SK-N-SH (cell line): ENCODE results near the gene DYNC2LI1. TPM values are rescaled to one million over a fixed set of nuclear protein-coding genes. Genes with fewer than 3 reads are reported as not detected.

Source experiments
- CTCF ChIA-PET: fragments of 300-600, 350-600 bp; formaldehyde crosslinking; extraction: SDS; loops from one replicate; lab custom pipeline; 2021; lab: Yijun Ruan, JAX
- POLR2A ChIA-PET: fragments of 350-600 bp; sonication (Branson Sonifier 250); formaldehyde crosslinking; extraction: SDS; loops from one replicate; lab custom pipeline; 2020; ENCODE audit warnings: antibody characterized with exemption, inconsistent platforms; lab: Yijun Ruan, JAX
- DNase-seq: peaks from one replicate; pipeline ENCODE4 v3.0.0; 2012
- H2AFZ ChIP-seq: fragments of 200-600 bp; sonication (generic); 2 replicates; pipeline ENCODE4 v1.8.1; 2016; ENCODE audit warnings: antibody characterized with exemption, mild to moderate bottlenecking, low read depth
- H3F3A ChIP-seq: fragments of 200-600 bp; sonication (generic); replicated peaks from 2 replicates; pipeline ENCODE3; 2016; ENCODE audit warnings: antibody characterized with exemption, mild to moderate bottlenecking; ENCODE audit not compliant: insufficient read depth
- H3K27ac ChIP-seq, 2 experiments: fragments of 200-500 bp in 1 of 2; fragments of 200-600 bp in 1 of 2; sonication (Bioruptor generic) in 1 of 2; sonication (generic), shearing (Covaris generic) in 1 of 2; 2 replicates each; pipeline versions ENCODE4 v1.5.1 to v1.6.1; 2014 to 2016; ENCODE audit warnings: low read depth in 2 of 2, inconsistent platforms in 1 of 2, low read length in 1 of 2, mild to moderate bottlenecking in 1 of 2, mixed read lengths in 1 of 2
- H3K27me3 ChIP-seq: fragments of 200-600 bp; sonication (generic), shearing (Covaris generic); 2 replicates; pipeline ENCODE4 v1.6.1; 2016; ENCODE audit warnings: mixed run types; ENCODE audit not compliant: insufficient read depth
- H3K36me3 ChIP-seq, 2 experiments: fragments of 200-500 bp in 1 of 2; fragments of 200-600 bp in 1 of 2; sonication (Bioruptor generic) in 1 of 2; sonication (generic) in 1 of 2; replicated peaks in 1 of 2; 2 replicates each; pipeline versions ENCODE3 to v1.5.1; 2014 to 2016; ENCODE audit warnings: low read length in 1 of 2, mild to moderate bottlenecking in 1 of 2; ENCODE audit not compliant: insufficient read depth in 2 of 2, control insufficient read depth in 1 of 2
- H3K4me1 ChIP-seq, 2 experiments: fragments of 200-500 bp in 1 of 2; fragments of 200-600 bp in 1 of 2; sonication (Bioruptor generic) in 1 of 2; sonication (generic), shearing (Covaris generic) in 1 of 2; 2 replicates each; pipeline versions ENCODE4 v1.5.1 to v1.6.1; 2014 to 2016; ENCODE audit warnings: low read depth in 1 of 2, low read length in 1 of 2, mixed run types in 1 of 2; ENCODE audit not compliant: insufficient read depth in 2 of 2, control insufficient read depth in 1 of 2
- H3K4me2 ChIP-seq: fragments of 200-600 bp; sonication (generic), shearing (Covaris generic); 2 replicates; pipeline ENCODE4 v1.6.1; 2017; ENCODE audit warnings: mixed run types
- H3K4me3 ChIP-seq, 2 experiments: fragments of 200-500 bp in 1 of 2; fragments of 200-600 bp in 1 of 2; sonication (Bioruptor generic) in 1 of 2; sonication (generic), shearing (Covaris generic) in 1 of 2; 2 replicates each; pipeline versions ENCODE4 v1.5.1 to v1.8.1; 2014 to 2016; ENCODE audit warnings: low read depth in 2 of 2, inconsistent platforms in 1 of 2, low read length in 1 of 2, mild to moderate bottlenecking in 1 of 2, mixed read lengths in 1 of 2, moderate library complexity in 1 of 2
- H3K79me2 ChIP-seq: fragments of 200-600 bp; sonication (generic); 2 replicates; pipeline ENCODE4 v1.8.1; 2017; ENCODE audit warnings: mild to moderate bottlenecking; ENCODE audit not compliant: insufficient read depth
- H3K9ac ChIP-seq: fragments of 200-600 bp; sonication (generic); 2 replicates; pipeline ENCODE4 v1.6.1; 2017; ENCODE audit warnings: mixed run types
- H3K9me2 ChIP-seq: fragments of 200-600 bp; sonication (generic); 2 replicates; pipeline ENCODE4 v1.6.1; 2017; ENCODE audit warnings: mixed run types
- H3K9me3 ChIP-seq: fragments of 200-600 bp; sonication (generic); 2 replicates; pipeline ENCODE4 v1.6.1; 2017; ENCODE audit warnings: mixed run types, mild to moderate bottlenecking, moderate library complexity
- H4K20me1 ChIP-seq: fragments of 200-600 bp; sonication (generic); 2 replicates; pipeline ENCODE4 v1.6.1; 2017; ENCODE audit warnings: mild to moderate bottlenecking, mixed run types; ENCODE audit not compliant: insufficient read depth
- ELF1 ChIP-seq: IDR thresholded peaks from 2 replicates; pipeline ENCODE4 v1.4.0; 2012
- EZH2phosphoT487 ChIP-seq: fragments of 200-600 bp; sonication (generic); IDR thresholded peaks from 2 replicates; pipeline ENCODE4 v1.6.1; 2017; ENCODE audit warnings: low read depth, mixed run types, mild to moderate bottlenecking, antibody characterized with exemption, moderate library complexity, borderline replicate concordance
- FOSL2 ChIP-seq: IDR thresholded peaks from 2 replicates; pipeline ENCODE4 v1.4.0; 2012; ENCODE audit warnings: low read depth, mild to moderate bottlenecking, moderate library complexity, borderline replicate concordance
- JUND ChIP-seq: IDR thresholded peaks from 2 replicates; pipeline ENCODE4 v1.4.0; 2012
- MEF2A ChIP-seq: IDR thresholded peaks from 2 replicates; pipeline ENCODE4 v1.4.0; 2012; ENCODE audit warnings: low read depth, borderline replicate concordance
- POLR2AphosphoS5 ChIP-seq: IDR thresholded peaks from 2 replicates; pipeline ENCODE4 v1.6.1; 2012; ENCODE audit warnings: low read depth, low read length
- RAD21 ChIP-seq: IDR thresholded peaks from 2 replicates; pipeline ENCODE4 v1.6.1; 2012; ENCODE audit warnings: mild to moderate bottlenecking, low read length
- RFX5 ChIP-seq: IDR thresholded peaks from 2 replicates; pipeline ENCODE4 v1.6.1; 2012; ENCODE audit warnings: mild to moderate bottlenecking, improper control_type of control experiment, low read length
- SIN3A ChIP-seq: IDR thresholded peaks from 2 replicates; pipeline ENCODE4 v1.6.1; 2012; ENCODE audit warnings: low read depth, mild to moderate bottlenecking, low read length, moderate library complexity, borderline replicate concordance
- SMC3 ChIP-seq: IDR thresholded peaks from 2 replicates; pipeline ENCODE4 v1.6.1; 2012; ENCODE audit warnings: low read depth, low read length, improper control_type of control experiment
- TAF1 ChIP-seq: IDR thresholded peaks from 2 replicates; pipeline ENCODE4 v1.6.1; 2012; ENCODE audit warnings: low read depth, mild to moderate bottlenecking, low read length, moderate library complexity, borderline replicate concordance
- TCF12 ChIP-seq: IDR thresholded peaks from 2 replicates; pipeline ENCODE4 v1.4.0; 2012
- TEAD4 ChIP-seq: IDR thresholded peaks from 2 replicates; pipeline ENCODE4 v1.4.0; 2012; ENCODE audit warnings: mild to moderate bottlenecking, borderline replicate concordance; ENCODE audit not compliant: insufficient read depth
- YY1 ChIP-seq: IDR thresholded peaks from 2 replicates; pipeline ENCODE4 v1.4.0; 2012; ENCODE audit warnings: low read depth, mild to moderate bottlenecking
- WGBS: methylation state at CpG from one replicate; pipeline ENCODE4 v1.1.6; 2017; ENCODE audit warnings: low lambda C conversion rate; 5-methylcytosine and 5-hydroxymethylcytosine counted together
- polyA plus RNA-seq, 3 experiments: library from polyadenylated mRNA; depleted of rRNA; stranded (reverse); fragments of >200 nt; gene quantifications; 2 replicates each; pipeline ENCODE4 v1.2.3, GENCODE V29; 2012
- TF ChIP-seq, protein P1 (sequence below): IDR thresholded peaks from 2 replicates; pipeline ENCODE4; 2012
- TF ChIP-seq, protein P2 (sequence below): IDR thresholded peaks from 2 replicates; pipeline ENCODE4 v1.4.0; 2012; ENCODE audit warnings: low read depth

Gene DYNC2LI1
- polyA plus RNA-seq, 1 of the 3 experiments (the other 2 are of a cell fraction), result 20.4 TPM

DNA sequence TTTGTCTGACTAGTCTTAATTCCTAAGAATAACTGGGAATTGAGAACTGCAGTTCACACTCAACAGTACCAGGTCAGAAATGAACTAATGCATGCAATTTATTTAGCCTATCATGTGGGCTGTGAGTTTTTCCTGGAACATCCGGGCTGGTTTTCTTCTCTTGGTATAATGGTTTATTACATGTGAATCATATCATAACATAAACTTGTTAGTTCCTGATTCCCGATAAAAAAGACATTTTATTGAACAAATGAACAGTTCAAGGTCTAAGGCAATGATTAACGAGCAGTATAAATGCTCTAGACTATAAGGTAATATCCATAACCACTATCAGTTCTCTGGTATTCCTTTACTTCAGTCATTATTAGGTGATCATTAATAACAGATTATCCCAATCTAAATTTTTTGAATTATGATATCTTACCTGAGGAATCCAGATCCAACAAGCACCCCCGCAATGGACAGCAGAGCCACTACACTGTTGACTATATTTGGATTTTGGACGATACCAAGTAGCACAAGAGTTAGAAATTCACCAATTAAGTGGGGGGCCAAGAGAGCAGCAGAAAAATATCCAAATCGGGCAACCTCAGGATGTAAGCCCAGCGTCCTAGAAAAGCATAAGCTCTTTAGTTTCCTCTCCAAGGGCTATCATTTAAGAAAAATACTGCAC lies 45.8 kb downstream of the DYNC2LI1 start:
- 66% methylated on average over 7 of the region's 7 CpGs for WGBS
- Histone ChIP-seq H3K27me3 (no peaks in the 10 kb centered on the region; the same call in 1 of the 2 replicates), H3K9me3 (no peaks in the 10 kb centered on the region), H2AFZ (no peak overlapping the region), H3K4me3 (no peak overlapping the region), H3K9me2 (no peaks in the 10 kb centered on the region), H3K9ac (no peak overlapping the region), H3F3A (no peaks in the 10 kb centered on the region), H3K4me1 (no peaks in the 10 kb centered on the region), H3K4me2 (no peak overlapping the region), H3K79me2 (no peaks in the 10 kb centered on the region), H3K36me3 (no peaks in the 10 kb centered on the region), H4K20me1 (no peaks in the 10 kb centered on the region), H3K27ac (no peak overlapping the region)
- CTCF ChIA-PET, result interaction anchor here (0.8 kb wide), 1 partner anchor 10 kb away, joined by 3 read pairs; no protein-coding TSS in a partner anchor
- TF ChIP-seq SMC3 (no peak), YY1 (no peak), ELF1 (no peak)
- TF ChIP-seq, protein P1, sequence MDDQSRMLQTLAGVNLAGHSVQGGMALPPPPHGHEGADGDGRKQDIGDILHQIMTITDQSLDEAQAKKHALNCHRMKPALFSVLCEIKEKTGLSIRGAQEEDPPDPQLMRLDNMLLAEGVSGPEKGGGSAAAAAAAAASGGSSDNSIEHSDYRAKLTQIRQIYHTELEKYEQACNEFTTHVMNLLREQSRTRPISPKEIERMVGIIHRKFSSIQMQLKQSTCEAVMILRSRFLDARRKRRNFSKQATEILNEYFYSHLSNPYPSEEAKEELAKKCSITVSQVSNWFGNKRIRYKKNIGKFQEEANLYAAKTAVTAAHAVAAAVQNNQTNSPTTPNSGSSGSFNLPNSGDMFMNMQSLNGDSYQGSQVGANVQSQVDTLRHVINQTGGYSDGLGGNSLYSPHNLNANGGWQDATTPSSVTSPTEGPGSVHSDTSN, result no peak
- POLR2A ChIA-PET, result no interaction called here
- DNase-seq, result no peak

DNA sequence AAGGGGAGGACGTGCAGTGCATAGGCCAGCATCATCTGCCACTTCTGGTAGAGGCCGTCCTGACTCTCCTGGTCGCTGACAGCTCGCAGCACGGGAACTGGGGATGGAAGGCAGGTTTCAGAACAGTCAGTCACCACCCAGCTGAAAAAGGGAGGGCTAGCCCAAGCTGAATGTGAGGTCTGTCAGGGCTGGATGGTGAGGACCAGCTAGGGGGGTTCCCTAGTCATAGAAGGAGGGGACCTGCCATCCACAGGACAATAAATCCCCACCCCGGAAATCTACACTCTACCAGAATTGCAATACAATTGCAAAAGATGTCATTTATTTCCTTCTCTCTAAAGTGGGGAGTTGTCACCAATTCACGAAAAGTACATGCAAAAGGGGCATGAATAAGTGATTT lies 49.0 kb downstream of the DYNC2LI1 start:
- Histone ChIP-seq H3K9me3 (no peaks in the 10 kb centered on the region), H3K4me3 (no peak overlapping the region)
- CTCF ChIA-PET, result interaction anchor here (1.2 to 1.3 kb wide), 2 partner anchors 24 to 211 kb away, joined by 3 read pairs; no protein-coding TSS in a partner anchor

More for the DNA sequence above, 49.0 kb downstream of the DYNC2LI1 start:
- Histone ChIP-seq H3K79me2 (no peaks in the 10 kb centered on the region), H3K27me3 (no peaks in the 10 kb centered on the region; the same call in 1 of the 2 replicates), H3K36me3 (no peaks in the 10 kb centered on the region), H3F3A (no peaks in the 10 kb centered on the region), H4K20me1 (no peaks in the 10 kb centered on the region), H3K27ac (no peak overlapping the region), H2AFZ (no peak overlapping the region), H3K9me2 (no peaks in the 10 kb centered on the region), H3K4me2 (no peak overlapping the region), H3K4me1 (no peaks in the 10 kb centered on the region; a peak in 1 of 4 replicates), H3K9ac (no peak overlapping the region)
- DNase-seq, result no peak
- POLR2A ChIA-PET, result no interaction called here
- 58% methylated on average over 6 of the region's 7 CpGs for WGBS
- TF ChIP-seq ELF1 (no peak), YY1 (no peak), FOSL2 (no peak), RAD21 (no peak), SIN3A (no peak), TAF1 (no peak), JUND (no peak), MEF2A (no peak), TCF12 (no peak), TEAD4 (no peak), EZH2phosphoT487 (no peak), SMC3 (no peak), POLR2AphosphoS5 (no peak), RFX5 (no peak)
- TF ChIP-seq, protein P2, sequence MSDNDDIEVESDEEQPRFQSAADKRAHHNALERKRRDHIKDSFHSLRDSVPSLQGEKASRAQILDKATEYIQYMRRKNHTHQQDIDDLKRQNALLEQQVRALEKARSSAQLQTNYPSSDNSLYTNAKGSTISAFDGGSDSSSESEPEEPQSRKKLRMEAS, result no peak
